ENCODE results near the gene IGLL1.
"Not testable (repeated sequence)": the region's sequence is repeated elsewhere in the genome, so short reads cannot be mapped to it uniquely, and the experiment has no call there.

IGLL1 gene

DNA sequence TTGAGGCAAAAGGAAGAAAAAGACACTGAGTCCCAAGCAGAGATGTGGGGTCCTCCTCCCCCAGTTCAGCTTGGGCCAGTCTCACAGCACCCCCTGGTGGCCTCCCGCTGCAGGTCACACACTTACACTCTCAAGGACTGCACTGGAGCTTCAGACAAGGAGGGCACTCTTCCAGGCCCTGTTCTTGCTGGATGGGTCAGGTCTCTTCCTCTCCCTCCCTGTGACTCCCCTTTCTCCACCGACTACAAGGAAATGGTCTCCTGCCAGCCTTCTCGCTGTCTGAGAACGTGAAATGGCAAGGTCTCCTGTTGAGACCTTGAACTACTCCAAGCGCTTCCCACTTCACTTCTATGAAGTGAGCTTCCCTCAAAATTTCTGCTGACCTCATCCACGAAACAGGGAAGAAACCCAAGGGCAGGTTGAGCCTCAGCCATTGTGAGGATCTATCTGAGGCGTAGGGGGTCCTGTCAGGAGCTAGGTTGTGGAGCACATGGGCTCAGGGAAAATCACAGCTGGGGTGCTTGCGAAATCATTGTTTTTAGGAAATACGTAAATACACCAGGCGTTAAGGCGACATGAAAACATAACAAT, 11.2 kb upstream of the IGLL1 start:
- peak; percentile 53 for DNase-seq

DNA sequence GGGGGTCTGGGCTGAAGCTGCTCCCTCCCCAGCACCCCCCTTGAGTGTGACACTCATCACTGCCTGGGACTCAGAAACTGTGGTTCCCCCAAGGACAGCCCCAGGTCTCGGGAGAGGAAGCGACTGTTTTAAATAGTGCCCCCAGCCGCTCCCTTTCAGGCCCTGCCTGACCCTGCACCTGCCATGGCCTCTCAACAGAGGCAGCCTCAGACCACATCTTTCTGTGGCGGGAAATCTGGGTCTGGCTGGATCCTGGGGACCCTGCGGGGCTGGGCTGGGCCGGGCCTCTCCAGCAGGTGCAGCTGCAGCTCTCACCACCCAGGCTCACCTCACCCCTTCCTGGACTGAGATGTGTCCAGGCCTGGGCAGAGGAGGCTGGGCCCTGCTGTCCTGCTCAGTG, 3.7 kb upstream of the IGLL1 start:
- DNase-seq: no peak

DNA sequence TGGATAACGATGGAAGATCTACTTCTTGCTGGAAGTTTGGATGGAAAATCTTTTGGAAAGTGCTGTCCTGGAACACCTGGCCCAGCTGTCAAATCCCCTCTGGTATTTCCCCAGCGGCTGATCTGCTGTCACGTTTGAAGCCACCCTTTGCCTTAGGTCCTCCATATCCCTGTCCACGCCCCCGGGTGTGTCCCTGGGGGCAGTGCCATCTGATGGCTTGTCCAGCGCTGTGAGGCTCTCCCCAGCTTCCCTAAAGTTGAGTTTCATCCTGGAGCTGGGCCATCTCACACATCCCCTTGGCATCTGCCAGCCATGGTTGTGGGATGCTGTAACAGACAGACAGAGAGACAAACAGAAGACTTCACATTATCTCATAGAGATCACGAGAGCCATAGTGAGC, 3.1 kb upstream of the IGLL1 start:
- no peak for DNase-seq

- DNase-seq: no peak
These were observed 1.2 kb upstream of the IGLL1 start for GRCh38 chr22:23581260-23581650.

DNA sequence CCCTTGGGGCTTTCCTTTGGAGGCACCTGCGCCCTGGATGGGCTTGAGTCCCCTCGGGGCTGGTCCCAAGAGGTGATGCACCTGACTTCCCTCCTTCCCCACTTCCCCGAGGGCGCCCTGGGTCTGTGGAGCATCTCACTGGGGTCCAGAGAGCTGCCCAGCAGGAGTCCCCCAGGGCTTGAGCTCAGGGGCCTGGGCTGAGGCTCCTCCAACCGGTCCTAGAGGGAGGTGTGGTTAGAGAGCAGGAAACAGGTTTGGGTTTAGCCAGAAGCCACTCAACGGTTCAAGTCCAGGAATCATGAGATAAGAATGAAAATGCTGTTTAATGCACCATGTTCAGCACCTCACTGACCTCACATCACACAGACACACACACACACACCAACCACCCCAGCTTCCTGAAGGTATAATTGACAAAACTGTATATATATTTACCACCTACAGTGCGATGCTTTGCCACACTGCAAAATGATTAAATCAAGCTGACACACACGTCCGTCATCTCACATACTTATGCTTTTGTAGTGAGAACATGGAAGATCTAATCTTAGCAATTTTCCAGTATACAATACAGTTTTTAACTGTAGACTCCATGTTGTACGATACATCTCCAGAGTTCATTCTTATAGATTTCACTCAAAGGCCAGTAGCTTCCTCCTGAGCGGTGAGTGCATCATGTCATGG, 628 bp upstream of the IGLL1 start:
- no peak for DNase-seq

GRCh38 chr22:23579280-23579679, 810 bp downstream of the IGLL1 start:
- DNase-seq: no peak

DNA sequence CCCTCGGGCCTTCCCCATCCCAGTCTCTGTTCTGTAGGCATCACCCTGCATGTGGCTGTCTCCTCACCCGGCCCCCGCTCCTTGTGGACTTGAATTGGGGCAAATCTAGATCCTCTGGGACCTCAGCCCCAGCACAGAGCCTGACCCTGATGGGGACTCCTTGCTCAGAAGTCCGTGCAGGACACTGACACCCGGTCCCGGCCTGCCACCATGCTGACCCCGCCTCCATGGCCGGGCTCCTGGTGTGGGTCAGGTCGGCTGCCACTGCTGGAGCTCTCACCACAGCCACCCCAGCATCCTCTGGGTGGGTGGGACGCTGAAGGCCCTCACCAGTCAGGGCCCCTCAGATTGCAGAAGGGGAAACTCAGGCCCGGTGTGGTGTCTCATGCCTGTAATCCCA, 1.8 kb downstream of the IGLL1 start:
- DNase-seq: no peak

DNA sequence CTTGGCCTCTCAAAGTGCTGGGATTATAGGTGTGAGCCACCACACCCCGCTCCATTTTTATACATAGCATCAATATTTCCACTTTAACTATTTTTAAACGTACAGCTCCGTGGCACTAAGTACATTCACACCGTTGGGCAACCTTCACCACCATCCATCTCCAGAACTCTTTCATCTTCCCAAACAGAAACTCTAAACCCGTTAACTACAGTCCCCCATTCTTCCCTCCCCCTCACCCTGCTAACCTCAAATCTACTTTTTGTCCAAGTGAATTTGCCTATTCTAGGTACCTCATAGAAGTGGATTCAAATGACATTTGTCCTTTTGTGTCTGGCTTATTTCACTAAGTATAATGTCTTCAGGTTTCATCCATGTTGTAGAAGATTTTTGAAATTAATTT, 3.4 kb downstream of the IGLL1 start:
- DNase-seq: no peak

GRCh38 chr22:23575601-23576000, 4.5 kb downstream of the IGLL1 start:
- no peak for DNase-seq

DNA sequence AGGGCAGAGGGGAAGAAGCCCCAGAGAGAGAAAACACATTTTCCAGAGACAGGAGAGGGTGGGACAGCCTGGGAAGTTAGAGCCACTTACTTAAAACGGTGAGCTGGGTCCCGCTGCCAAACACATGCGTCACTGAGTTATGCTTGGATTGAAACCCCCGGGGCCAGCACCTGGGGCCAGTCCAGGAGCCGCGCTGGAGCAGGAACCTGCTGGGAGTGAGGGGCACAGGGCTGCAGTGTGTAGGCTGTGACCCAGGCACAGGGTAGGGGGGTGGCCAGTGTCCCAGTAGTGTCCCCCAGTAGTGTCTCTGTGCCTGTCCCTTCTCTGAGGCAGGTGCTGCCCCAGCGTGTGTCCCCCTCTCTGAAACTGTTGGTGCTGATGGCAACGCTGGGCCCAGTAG, 5.2 kb downstream of the IGLL1 start:
- no peak for DNase-seq

DNA sequence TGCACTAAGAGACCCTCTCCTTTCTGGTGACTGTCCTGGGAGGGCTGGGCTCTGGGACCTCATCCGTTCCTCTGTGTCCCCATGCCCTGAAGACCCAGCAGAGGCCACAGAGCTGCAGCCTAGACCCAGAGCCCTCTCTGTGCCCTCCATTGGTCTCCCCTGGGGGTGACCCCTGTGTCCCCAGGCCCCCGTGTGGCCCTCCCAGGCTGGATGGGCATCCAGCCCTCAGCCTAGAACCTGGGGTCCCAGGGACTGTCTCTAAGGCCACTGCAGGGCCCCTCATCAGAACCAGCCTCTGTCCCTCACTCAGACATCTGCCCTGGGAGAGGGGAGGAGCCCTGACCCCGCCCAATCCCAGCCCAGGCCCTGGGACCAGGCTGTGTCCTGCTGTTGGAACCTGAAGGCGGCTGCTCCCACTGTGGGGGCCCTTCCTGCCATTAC, 5.7 kb downstream of the IGLL1 start:
- DNase-seq: no peak

DNA sequence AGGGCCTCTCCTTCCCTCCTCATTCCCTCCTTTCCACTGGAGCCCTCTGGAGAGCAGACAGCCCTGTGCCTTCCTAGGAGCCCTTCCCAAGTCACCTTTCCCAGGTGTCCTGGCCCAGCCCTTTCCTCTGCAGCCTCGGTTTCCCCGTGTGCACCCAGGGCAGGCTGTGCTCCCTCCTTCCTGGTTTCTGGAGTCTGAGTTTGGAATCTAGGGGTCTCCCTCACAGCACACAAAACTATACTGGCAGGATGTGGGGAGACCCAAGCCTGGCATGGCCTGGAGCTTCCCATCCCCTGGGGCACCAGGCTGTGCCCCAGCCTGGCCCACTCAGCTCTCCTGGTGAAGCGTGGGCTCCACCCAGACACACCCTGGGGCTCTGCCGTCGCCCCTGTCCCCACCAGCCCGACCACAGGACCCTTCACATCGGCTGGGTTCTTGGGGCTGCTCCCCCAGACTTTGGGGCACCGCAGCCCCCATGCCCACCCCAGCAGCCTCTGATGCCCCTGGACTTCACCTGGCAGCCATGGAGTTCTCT, 6.3 kb downstream of the IGLL1 start:
- not testable (repeated sequence) for DNase-seq

- not testable (repeated sequence) for DNase-seq
These were observed 7.0 kb downstream of the IGLL1 start for GRCh38 chr22:23573106-23573505.

DNA sequence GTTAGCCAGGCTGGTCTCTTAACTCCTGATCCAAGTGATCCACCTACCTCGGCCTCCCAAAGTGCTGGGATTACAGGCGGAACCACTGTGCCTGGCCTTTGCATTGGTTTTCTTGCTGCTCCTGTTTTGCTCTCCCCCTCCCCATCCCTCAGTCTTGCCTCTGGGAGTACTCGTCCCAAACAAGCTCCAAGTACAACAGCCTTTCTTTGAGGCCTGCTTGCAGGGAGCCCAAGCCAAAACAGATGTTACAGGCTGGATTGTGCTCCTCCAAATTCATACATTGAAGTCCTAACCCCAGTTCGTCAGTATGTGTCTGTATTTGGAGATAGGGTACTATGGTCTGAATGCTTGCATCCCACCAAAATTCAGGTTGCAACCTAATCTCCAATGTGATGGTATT, 8.6 kb downstream of the IGLL1 start:
- DNase-seq: no peak

GRCh38 chr22:23570681-23571080, 9.4 kb downstream of the IGLL1 start:
- DNase-seq: no peak

- DNase-seq: no peak
These were observed 10.4 kb downstream of the IGLL1 start for GRCh38 chr22:23569716-23570115.

DNA sequence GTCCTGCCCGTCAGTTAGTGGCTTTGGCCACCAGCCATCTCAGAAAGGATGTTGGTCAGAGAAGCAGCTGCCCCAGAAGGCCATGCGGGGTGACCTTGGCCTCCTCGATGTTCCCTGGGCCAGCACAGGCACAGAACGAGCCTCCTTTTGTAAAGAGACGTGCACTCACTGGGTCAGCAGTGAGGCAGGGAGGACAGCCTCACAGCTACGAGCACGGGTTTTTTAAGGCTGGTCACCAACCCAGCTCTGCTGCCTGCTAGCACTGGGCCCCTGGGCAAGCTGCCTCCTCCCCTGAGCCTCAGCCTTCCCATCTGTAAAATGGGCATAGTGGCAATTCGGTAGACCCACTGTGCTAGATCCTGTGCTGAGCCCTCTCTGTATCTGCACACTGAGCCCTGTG, 10.8 kb downstream of the IGLL1 start:
- no peak for DNase-seq

DNA sequence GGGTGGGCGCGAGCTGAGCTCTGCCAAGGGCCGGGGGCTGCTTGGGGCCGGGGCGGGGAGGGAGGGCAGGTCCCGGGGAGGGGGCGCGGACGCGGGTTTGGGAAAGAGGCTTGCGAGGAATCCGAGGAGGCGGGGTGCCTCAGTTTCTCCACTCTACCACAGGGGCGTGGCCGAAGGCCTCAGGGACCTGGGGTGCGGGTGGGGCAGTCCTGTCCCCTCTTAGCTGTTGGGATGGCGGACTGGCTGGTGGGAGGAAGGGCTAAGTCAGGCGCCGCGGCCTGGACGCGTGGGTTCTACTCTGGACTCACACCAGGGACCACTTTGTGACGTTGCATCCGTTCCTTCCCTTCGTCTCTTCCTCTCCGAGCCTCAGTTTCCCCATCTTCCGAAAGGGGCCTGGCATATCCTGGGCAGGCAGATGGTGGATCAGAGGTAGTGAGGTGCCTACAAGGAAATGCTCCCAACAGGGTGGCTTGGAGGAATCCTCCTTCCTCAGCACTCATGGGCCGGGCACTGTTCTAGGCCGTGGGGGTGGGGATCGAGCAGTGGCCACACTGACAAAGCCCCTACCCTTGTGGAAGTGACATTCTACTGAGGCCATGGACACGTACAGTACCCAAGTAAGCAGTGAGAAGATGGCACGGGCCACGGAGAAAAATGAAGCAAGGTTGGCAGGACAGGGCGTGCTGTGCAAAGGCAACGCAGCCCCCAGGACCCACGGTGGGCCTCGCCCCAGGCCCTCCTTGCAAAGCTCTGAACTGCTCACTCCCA, 13.2 kb downstream of the IGLL1 start:
- DNase-seq: no peak

GRCh38 chr22:23565915-23566704, 14.0 kb downstream of the IGLL1 start:
- peak; percentile 43 for DNase-seq

GRCh38 chr22:23565305-23565914, 14.7 kb downstream of the IGLL1 start:
- DNase-seq: peak; percentile 12

GRCh38 chr22:23564276-23564675, 15.8 kb downstream of the IGLL1 start:
- no peak for DNase-seq

- no peak for DNase-seq
These were observed 17.0 kb downstream of the IGLL1 start for GRCh38 chr22:23563111-23563510.

GRCh38 chr22:23562186-23562585, 17.9 kb downstream of the IGLL1 start:
- no peak for DNase-seq
